ENCODE results near the gene LBX1. TPM values are rescaled to one million over a fixed set of nuclear protein-coding genes. Genes with fewer than 3 reads are reported as not detected.

Gene LBX1
- total RNA-seq, 1 donor from 2014 or later, result not detected

DNA sequence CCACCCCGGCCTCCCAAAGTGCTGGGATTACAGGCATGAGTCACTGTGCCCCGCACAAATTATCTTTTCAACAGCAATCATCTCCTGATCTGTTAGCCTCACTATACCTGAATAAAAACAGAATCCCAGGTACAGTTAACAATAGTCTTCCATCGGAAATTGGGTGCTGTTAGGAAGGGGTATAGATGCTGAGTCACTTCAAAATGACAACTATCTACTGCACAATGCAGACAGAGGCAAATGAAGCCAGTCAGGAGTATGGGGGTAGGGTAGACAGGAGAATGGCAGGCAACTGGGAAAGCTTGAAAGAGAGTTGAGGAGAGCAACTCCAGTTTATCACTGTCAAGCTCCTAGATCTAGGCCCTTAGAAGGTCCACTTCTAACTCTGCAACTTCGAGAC lies 40.3 kb downstream of the LBX1 start:
- Mint-ChIP-seq H3K9me3 (no peaks in the 10 kb centered on the region), H3K4me3 (no peak overlapping the region), H3K27me3 (peaks cover 2% of the 10 kb centered on the region), H3K27ac (no peak overlapping the region), H3K4me1 (no peaks in the 10 kb centered on the region), H3K36me3 (ENCODE audit: low read depth) (no peaks in the 10 kb centered on the region)
- no peak for DNase-seq
- intact Hi-C loops (cut with micrococcal nuclease), result no loop called here

DNA sequence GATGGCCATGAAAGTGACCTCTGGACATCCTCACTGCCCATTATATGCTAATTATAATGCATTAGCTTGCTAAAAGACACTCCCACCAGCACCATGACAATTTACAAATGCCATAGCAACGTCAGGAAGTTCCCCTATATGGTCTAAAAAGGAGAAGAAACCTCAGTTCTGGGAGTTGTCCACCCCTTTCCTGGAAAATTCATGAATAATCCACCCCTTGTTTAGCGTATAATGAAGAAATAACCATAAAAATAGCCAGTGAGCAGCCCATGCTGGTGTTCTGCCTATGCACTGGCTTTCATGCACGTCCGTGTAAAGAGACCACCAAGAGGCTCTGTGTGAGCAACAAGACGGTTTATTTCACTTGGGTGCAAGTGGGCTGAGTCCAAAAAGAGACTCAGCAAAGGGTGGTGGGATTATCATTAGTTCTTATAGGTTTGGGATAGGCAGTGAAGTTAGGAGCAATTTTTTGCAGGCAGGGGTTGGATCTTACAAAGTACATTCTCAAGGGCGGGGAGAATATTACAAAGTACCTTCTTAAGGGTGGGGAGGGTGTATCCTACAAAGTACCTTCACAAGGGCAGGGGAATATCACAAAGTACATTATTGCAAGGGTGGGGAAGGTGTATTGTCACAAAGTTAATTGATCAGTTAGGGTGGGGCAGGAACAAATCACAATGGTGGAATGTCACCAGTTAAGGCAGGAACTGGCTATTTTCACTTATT lies 45.6 kb downstream of the LBX1 start:
- Mint-ChIP-seq H3K27me3 (peaks cover 7% of the 10 kb centered on the region), H3K27ac (no peak overlapping the region), H3K9me3 (no peaks in the 10 kb centered on the region), H3K36me3 (ENCODE audit: low read depth) (no peaks in the 10 kb centered on the region), H3K4me1 (no peaks in the 10 kb centered on the region), H3K4me3 (no peak overlapping the region)
- DNase-seq, result no peak
- intact Hi-C loops (cut with micrococcal nuclease), result no loop called here

DNA sequence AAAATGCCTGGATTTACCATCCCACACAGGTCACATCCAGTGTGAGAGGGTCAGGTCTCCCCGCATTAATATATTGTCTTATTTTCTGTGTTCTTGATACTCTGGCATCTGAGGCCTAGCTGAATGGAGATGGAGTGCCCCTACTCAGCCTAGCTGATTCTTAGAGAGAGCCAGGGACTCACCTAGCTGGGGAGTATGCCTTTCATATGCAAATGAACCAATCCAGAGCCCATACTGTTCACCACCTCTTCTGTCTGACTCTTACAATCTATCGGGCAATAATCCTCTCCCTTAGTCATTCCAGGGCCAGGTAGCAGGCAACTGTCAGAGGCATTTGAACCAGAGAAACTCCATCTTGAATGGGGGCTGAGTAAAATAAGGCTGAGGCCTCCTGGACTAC lies 46.3 kb downstream of the LBX1 start:
- Mint-ChIP-seq H3K9me3 (no peaks in the 10 kb centered on the region), H3K4me3 (no peak overlapping the region), H3K4me1 (no peaks in the 10 kb centered on the region), H3K36me3 (ENCODE audit: low read depth) (no peaks in the 10 kb centered on the region), H3K27me3 (peaks cover 10% of the 10 kb centered on the region), H3K27ac (no peak overlapping the region)
- no peak for DNase-seq
- intact Hi-C loops (cut with micrococcal nuclease), result no loop called here

Other genes starting within 250 kb of the LBX1 start
- 53.4 and 59.5 TPM in 2 replicates for gene MRPL43, start 242.0 kb downstream of the LBX1 start, total RNA-seq
- 41.1 and 42.1 TPM in 2 replicates for gene TWNK, start 241.9 kb downstream of the LBX1 start, total RNA-seq
- gene LZTS2, start 229.7 kb downstream of the LBX1 start, total RNA-seq, result 21.8 and 22.7 TPM in 2 replicates
- 0.38 and 0.93 TPM in 2 replicates for gene PDZD7, start 198.3 kb downstream of the LBX1 start, total RNA-seq
- 36.0 and 37.3 TPM in 2 replicates for gene SFXN3, start 198.2 kb downstream of the LBX1 start, total RNA-seq
- gene KAZALD1, start 167.5 kb downstream of the LBX1 start, total RNA-seq, result 0.78 and 0.79 TPM in 2 replicates
- gene TLX1, start 98.2 kb downstream of the LBX1 start, total RNA-seq, result not detected in 2 replicates
- 16.2 and 19.0 TPM in 2 replicates for gene BTRC, start 124.7 kb upstream of the LBX1 start, total RNA-seq

All from activated CD4-positive, alpha-beta T cell treated with anti-CD3 and anti-CD28 coated beads, Interleukin-2, amount 10 ng/mL, durations not matched to agents 24 days and 14 days (primary cell).